ENCODE measurements around the gene CRPPA.
"Not testable (repeated sequence)": the region's sequence is repeated elsewhere in the genome, so short reads cannot be mapped to it uniquely, and the experiment has no call there.

The CRPPA gene

DNA sequence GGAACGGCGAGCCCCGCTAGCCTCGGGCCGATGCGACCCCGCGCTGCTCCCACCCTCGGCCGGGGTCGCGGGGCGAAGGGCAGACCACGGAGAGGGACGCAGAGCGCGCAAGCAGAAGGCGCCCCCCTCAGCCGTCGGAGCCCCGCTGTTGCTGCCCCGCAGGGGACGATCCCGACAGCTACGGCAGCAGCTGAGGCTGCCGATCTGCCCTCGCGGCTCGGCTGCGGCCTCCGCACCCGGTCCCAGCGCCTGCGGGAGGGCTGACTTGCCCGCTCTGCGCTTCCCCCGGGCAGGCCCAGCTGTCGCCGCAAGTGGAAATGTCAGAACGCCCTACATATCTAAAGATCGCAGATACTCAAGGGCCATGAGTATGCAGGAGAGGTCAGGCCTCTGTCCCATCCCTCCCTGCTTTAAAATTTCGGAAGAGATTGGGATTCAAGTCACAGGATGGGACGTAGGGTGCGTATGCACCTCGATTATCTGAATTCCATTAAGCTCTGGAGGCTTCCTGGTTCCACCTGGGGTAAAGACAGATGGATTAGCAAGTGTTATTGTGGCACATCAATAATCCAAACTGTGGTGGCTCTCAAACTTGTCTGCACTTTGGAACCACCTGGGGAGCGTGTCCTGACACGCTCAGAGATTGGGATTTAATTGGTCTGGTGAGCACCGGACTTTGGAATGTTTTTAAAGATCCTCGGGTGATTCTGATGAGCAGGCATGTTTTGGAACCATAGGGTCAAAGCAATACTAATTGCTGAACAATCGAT is at the start of gene CRPPA:
Gene CRPPA, minus strand, starts transcription at position 206 of the 770 bp plus-strand sequence. CDS start 216 bp downstream, outside the sequence.
- DNase-seq (ENCODE audit: low read depth in 2 of 2) = peak in 1 of 2 donors; percentile 17

DNA sequence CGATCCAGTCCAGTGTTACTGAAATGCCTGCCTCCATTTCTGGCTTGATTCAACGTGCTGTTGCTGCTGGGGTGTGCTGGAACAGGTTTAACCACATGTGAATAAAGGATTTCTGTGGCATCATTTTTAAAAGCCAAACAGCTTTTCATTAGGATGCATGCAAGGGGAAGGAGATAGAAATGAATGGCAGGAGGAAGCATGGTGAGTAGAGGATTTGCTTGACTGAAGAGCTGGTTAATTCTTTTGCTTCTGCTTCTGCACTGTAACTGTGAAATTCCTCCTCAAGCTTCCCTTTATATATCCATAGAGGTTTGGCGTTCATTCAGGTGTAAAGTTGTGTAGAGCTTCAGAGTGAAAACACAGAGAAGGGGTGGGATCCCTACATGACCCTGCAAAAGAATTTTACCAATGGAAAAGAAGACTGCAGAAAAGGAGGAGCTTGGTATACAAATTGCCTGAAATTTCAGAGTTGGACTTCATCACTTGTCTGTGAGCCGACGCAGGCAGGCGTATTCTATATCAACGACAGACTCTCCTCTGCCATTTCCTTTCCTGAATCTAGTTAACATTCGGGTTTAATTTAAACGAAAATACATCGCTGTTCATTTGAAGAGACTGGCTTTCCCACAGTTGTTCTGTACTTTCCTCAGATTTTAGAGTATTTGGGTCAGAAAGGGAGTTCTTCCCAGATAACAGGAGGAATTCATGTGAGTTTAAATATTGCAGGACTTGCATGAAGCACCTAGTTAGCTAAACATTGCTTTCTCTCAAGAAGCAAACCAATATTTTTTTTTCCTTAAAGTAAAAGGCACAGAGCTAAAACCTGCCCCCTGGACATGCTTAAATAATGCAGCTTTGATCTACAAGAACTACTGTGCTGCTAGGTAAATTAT is 44.4 kb upstream of the CRPPA start, which contains the start of gene SOSTDC1:
Gene SOSTDC1, minus strand, starts transcription at position 270 of the 893 bp plus-strand sequence. Its CDS starts 70 bp downstream, at position 200.
- DNase-seq (ENCODE audit: low read depth in 2 of 2) = no peak

DNA sequence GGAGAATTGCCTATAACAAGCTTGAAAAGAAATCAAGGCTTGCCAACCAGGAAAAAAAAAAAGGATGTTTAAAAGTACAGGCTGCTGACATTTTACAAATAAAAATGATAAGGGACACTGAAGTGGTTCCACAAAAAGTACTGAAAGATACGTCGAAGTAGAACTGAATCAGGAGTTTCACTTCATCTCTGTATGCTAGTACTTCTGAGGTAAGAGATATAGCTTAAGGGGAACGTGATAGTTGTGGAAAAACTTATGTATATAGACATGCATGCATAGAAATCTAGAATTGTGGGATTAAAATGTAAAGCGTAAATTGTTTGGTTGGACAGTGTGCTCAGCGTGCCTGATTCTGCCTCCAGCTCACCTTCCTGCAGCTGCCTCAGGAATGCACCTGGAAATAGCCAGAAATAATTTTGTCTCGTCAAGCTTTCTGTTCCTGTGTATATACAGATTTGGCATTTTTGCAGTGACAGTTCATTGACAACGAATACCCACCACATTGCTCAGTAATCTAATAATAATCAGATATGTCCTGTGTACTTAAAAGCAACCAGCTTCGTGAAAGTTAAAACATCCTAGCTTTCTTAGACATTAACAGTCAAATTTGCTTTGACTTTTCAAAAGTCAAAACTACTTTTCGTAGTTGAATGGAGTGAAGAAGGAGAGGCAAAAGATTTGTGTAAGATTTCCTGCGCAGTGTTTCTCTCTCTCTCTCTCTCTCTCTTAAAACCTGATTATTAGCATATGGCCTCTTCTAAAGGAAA is 42.8 kb upstream of the CRPPA start:
- no peak for DNase-seq (ENCODE audit: low read depth in 2 of 2)

DNA sequence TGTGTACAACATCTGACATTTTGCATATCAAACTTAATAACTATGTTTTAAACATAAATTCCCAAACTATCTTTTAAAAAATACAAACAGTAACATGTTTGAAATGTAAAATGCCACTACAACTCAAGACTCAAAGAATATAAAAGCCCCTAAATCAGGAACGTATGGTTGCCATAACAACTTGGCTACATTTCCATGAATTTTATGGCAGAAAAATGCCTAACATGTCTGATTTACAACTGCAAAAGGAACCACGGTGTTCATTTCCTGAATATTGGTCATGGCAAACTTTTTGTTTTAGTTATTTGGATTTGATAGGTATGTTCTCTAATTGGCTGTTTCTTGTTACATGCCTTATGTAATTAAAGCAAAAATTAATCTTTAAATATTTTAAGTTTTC is 42.2 kb upstream of the CRPPA start:
- no peak for DNase-seq (ENCODE audit: low read depth in 2 of 2)

DNA sequence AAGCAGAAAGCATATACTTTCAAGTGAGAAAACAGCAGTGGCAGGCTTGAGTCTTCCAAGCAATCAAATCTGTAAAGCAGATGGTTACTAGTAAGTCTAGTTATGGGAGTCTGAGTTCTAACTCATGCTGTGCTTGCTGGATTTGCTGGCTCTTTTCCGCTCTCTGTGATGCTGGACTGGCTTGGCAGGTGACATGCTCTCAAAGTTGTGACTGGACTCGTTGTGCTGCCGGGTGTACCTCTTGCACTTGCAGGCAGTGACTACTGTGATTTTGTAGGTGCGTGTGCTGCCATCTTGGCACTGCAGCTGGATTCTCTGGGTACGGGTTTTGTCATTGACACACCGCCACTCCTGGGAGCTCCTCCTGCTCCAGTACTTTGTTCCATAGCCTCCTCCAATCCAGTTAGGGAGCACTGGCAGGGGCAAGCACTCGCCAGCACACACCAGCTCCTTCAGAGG is 41.1 kb upstream of the CRPPA start:
- no peak for DNase-seq (ENCODE audit: low read depth in 2 of 2)

DNA sequence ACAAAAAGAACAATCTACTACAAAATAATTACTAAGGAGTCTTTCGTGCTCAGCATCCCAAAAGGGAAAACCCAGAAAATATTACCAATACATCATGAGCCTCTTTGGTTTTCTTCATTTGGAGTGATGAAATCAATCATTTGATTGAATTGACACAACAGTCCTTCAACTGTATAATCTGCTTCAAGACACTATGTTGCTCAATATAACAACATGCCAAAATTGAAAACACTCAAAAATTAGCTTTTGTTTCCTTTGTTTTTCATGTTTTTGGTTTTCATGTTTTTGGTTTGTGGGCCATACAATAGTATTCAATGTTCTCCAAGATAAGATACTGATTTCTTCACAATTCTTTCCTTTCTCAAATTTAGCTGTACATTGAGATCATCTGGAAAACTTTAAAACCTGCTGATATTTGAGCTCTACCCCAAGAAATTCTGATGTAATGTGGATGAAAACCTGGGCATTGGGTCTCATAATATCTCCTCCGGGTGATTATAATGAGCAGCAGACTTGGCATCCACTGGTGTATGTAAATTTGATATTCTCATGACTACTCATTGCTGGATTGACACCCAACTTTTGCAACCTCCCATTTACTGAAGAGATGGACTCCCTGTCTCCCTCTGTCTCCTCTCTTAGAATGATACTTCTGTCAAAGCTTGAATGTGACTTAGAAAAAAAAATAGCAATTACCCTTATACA is 39.6 kb upstream of the CRPPA start:
- no peak for DNase-seq (ENCODE audit: low read depth in 2 of 2)

DNA sequence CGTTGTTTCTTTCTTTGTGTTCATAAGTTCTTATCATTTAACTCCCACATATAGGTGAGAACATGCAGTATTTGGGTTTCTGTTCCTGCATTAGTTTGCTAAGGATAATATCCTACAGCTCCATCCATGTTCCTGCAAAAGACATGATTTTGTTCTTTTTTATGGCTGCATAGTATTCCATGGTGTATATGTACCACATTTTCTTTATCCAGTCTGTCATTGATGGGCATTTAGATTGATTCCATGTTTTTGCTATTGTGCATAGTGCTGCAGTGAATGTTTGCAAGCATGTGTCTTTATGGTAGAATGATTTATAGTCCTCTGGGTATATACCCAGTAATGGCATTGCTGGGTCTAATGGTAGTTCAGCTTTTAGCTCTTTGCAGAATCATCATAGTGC is 35.0 kb upstream of the CRPPA start:
- not testable (repeated sequence) for DNase-seq (ENCODE audit: low read depth in 2 of 2)

DNA sequence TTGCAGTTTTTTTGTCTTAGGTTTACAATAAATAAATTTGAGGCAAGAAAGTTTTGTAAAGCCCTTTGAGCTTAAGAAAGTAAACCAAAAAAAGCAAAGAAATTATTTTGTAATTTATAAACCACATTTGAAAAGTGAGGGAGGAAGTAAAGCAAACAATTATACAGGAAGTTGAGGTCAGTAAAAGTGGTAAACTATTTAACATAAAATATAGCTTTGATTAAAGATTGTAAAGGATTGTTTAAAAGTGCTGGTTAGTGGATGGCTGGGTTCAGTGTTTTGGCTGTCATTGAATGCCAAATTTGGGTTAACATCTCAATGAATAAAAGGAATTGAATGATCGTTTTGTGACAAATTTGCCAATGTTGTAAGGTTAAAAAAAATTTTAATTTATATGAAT is 34.3 kb upstream of the CRPPA start:
- no peak for DNase-seq (ENCODE audit: low read depth in 2 of 2)

DNA sequence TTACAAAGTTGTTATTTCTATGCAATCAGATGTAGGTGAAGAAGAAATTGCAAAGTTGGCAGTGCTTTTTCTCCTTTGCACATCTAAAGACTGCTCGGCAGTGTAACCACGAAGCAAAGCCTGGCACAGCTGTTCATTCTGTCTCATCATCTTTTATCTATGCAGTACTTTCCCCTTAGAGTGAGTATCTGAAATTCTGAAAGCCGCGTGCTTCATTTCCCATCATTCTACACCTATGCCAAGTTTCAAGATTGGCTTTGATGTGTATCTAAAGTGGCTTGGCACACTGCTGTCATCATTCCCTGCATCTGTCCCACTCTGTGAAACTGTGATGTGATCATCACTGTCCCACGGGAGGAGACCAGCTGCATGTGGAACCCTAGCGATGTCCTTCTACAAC is 29.0 kb upstream of the CRPPA start:
- no peak for DNase-seq (ENCODE audit: low read depth in 2 of 2)

DNA sequence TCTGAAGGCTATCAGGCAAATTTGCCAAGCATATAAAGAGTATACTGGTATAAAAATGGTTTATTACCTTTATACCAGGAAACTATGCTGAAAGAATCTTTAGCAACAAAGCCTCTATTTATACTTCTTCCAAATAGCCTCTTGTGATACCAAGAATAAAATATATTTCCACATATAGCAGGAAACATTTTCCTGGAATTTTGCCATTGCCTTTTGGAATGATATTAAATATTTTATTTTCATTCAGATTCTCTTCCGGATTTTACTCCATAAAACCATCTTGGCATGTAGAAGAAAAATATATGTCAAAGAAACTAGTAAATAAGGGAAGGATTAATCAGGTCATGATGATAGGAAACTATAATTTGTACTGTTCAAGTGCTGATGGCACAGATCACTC is 26.5 kb upstream of the CRPPA start:
- no peak for DNase-seq (ENCODE audit: low read depth in 2 of 2)

DNA sequence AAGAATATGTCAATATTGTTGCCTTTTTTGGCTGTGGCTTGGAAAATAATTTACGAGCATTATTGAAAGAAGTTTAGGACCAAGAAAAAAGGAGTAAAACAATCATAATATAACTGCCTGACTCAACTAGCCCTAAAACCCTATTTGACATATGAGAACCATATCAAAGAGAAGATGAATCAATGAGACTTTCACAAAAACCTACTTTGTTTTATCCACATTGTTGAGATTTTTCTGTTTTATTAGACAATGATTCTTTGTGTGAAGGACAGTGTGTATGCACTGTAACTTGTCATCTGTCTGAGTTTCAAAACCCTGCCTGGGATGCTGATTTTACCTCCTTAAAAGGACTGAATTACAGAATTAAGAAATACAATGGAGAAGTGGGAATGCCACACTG is 25.2 kb upstream of the CRPPA start:
- DNase-seq (ENCODE audit: low read depth in 2 of 2) = no peak

DNA sequence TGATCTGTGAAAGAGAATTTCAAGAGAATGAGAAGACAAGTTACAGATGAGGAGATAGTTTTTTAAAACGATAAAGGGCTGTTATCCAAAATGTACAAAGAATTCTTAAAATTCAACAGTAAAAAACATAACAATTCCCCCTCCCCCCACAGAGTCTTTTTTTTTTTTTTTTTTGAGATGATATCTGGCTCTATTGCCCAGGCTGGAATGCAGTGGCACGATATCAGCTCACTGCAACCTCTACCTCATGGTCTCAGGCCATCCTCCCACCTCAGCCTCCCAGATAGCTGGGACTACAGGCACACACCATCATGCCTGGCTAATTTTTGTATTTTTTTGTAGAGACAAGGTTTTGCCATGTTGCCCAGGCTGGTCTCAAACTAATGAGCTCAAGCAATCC is 22.5 kb upstream of the CRPPA start:
- DNase-seq (ENCODE audit: low read depth in 2 of 2) = not testable (repeated sequence)

DNA sequence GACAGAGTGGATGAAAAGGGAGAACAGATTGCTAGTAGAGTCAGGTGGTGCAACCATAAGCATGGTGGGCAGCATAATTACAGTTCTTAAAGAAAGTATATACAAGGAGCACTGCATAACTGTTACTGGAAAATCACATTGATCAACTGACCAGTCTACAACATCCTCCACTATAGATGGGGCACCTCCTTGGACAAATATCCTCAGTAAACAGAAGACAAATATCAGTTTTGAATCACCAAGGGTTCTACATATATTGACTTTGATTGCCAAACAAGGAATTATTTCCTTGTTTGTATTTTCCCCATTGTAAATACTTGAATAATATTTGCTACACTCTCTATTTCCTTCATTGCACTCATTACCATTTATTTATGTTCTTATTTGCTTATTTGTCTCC is 17.6 kb upstream of the CRPPA start:
- DNase-seq (ENCODE audit: low read depth in 2 of 2) = no peak

DNA sequence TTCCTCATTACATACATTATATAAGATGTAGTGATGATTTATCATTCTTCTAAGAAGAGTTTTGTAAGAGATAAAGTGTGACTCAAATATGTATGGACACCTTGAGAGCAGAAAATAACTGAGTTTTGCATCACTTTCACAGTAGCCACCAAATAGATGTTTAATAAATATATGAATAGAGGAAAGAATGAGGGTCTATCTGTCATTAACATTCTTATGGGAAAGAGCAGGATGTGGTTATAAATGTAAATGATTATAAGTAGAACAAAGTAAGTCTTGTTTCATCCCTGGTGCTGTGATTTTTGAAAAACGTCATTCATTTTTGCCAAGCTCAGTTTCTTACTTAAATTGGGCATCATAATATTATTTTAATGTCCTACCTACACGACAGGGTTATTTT is 15.0 kb upstream of the CRPPA start:
- DNase-seq (ENCODE audit: low read depth in 2 of 2) = no peak

DNA sequence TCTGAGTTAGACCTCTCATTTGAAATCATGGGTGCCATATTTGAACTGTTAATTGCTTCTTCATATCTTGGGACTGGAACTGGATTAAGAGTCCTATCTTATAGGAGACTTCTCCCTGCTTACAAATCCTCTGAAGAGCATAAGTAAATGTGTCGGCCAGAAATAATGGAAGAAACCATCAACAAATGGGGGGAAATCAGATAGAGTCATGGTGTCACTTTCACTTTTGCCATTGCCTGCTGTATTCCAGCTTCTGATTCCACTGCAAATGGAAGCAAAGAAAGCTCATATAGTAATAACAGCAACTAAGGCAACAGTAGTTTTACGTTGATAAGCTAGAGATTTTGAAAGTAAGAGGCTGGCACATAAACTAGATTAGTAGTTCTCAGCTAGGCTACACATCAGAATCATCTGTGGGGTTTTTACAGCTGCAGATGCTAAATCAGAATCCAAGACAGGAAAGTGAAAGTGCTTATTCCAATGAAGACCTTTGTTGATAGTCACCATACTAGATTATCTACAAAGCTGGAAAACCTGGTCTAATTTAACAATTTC is 12.3 kb upstream of the CRPPA start:
- no peak for DNase-seq (ENCODE audit: low read depth in 2 of 2)

DNA sequence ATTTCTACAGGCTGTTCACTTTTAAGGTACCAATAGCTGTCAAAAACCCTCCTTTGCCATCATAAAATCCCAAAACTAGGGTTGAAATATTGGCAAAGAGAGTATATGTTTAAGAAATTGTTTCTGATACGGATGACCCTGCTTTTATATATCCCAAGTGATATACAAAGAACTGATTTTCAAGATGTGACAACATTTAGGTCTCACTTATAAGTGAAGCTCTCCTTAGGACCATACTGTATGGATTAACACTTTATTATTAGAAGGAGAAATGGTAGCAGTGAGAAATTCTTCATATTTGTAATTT is 11.0 kb upstream of the CRPPA start:
- DNase-seq (ENCODE audit: low read depth in 2 of 2) = no peak

DNA sequence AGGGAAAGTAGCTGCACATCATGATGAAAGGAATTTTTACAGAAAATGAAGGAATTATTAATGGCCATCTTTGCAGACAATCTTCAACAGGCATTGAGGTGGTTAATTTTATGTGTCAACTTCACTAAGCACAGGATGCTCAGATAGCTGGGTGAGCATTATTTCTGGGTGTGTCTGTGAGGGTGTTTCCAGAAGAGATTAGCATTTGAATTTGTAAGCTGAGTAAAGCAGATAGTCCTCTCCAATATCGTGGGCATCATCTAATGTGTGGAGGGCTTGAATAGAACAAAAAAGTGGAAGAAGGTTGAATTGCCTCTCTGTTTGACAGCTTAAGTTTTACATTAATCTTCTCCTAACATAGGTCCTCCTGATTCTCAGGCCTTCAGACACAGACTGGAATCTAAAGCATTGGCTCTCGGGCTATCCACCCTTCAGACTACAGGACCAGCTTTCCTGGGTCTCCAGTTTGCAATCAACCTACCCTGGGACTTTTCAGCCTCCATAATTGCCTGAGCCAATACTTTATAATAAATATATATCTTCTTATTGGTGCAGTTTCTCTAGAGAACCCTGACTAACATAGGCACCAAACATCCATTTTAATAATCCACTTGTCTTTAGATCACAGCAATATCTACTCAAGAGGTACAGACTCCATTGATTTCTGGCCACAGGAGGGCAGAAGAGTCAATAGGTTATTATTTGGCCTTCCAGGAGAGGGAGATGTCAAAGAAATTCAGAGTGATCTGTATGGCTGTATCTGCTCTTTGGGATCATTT is 10.5 kb upstream of the CRPPA start:
- no peak for DNase-seq (ENCODE audit: low read depth in 2 of 2)

DNA sequence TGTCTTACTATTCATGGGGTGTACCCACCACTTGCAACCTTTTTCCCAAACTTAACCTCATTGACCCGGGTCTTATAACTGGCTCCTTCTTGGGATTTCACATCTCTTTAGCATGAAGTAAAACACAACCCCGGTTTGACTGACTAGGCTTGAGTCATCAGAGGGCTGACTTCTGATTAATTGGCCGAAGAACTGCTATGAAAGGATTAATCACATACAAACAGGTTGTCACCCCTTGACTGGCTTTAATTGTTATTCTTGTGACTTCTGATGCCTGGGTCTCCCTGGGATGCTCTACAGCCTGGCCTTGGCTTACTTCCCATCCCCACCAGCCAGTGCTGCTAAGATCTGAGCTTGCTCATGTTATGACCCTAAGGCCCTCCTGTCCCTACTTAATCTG is 8.8 kb upstream of the CRPPA start:
- no peak for DNase-seq (ENCODE audit: low read depth in 2 of 2)

DNA sequence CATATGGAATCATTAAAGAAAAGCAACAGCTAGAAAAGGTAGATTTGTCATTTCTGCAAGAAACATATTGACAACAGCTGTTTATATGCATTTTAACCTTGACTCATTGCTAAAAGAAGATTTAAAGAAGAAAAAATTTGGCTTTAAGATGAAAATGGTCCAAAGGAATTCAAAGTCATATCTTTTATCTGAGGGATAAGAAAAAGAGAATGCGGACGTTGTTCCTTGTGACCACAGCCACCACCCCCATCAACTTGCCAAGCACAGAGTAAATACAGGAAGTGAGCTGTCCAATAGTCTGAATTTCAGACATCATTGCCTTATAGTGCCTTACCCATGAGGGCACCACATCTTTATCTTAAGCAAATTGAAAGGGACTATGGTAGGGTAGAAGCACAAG is 7.3 kb upstream of the CRPPA start:
- DNase-seq (ENCODE audit: low read depth in 2 of 2) = no peak

DNA sequence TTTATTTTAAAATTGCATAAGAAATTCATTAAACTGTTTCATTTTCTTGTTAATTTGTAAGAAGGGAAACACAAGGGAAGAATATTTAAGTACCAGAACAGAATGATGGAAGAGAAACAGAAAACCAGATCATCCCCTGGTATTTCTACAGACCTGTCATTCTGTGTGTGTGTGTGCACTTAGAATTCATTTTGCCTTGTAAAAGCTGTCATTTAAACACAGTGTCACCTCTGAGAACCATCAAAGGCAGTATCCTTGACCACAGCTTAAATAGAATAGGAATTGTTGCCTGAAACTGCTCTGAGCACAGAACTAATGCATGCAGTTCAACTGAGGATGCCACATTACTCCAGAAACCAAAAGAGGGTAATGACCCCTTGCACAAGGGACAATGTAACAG is 6.8 kb upstream of the CRPPA start:
- no peak for DNase-seq (ENCODE audit: low read depth in 2 of 2)

DNA sequence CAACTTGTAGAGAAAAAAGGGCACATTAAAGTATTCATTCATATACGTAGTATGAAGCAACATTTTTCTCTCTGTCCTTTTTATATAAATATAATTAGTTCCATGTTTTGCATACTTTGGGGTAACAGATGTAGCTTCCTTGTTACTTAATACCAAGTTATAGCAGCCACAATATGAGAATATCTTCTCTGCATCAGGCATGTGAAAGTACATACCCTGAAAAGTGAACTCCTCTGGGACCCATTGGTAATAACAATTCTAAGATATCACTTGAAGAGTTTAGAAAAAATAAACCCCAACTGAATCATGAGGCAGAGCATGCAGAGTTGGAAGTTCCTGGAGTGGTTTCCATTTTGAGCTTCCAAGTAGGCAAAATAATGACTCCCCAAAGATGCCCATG is 2.4 kb upstream of the CRPPA start:
- DNase-seq (ENCODE audit: low read depth in 2 of 2) = no peak

Data from stimulated activated CD8-positive, alpha-beta memory T cell treated with anti-CD3 and anti-CD28 coated beads, Interleukin-2, amount 100 ng/mL, for 1 hour (primary cell).